H1 (cell line): ENCODE results near the gene ACER3. TPM values are rescaled to one million over a fixed set of nuclear protein-coding genes. Genes with fewer than 3 reads are reported as not detected.

Experiments
- CTCF ChIA-PET: fragments of 300-600 bp; sonication (Branson Sonifier 250); formaldehyde crosslinking; loops from one replicate; lab custom pipeline; 2021; ENCODE audit not compliant: partially characterized antibody; lab: Charles Lee
- POLR2A ChIA-PET: fragments of 300-600 bp; sonication (Branson Sonifier 250); formaldehyde crosslinking; loops from one replicate; lab custom pipeline; 2021; ENCODE audit warnings: inconsistent platforms; ENCODE audit not compliant: partially characterized antibody; lab: Charles Lee
- DNase-seq, 2 experiments: peaks; one replicate each; pipeline versions ENCODE4 v3.0.0 to v3.0.0-alpha.2; 2010 to 2022; ENCODE audit warnings: low spot score in 2 of 2, low read depth in 1 of 2, mixed read lengths in 1 of 2
- FAIRE-seq: peaks from 2 replicates; lab custom pipeline; 2011; peaks lifted over from hg19 to GRCh38; lab: Jason Lieb, UNC
- H2AFZ ChIP-seq: 2 replicates; pipeline ENCODE4 v1.8.1; 2012; ENCODE audit warnings: low read length, inconsistent platforms
- H2AK5ac ChIP-seq: 2 replicates; pipeline ENCODE4 v1.6.1; 2013; ENCODE audit warnings: low read depth, low read length
- H2BK120ac ChIP-seq: replicated peaks from 2 replicates; pipeline ENCODE3; 2013; ENCODE audit warnings: low read depth, low read length, inconsistent platforms
- H2BK12ac ChIP-seq: 2 replicates; pipeline ENCODE4 v1.6.1; 2013; ENCODE audit warnings: low read depth, low read length
- H2BK15ac ChIP-seq: 2 replicates; pipeline ENCODE4 v1.6.1; 2013; ENCODE audit warnings: low read length
- H2BK20ac ChIP-seq: 2 replicates; pipeline ENCODE4 v1.6.1; 2013; ENCODE audit warnings: low read length
- H2BK5ac ChIP-seq: 2 replicates; pipeline ENCODE4 v1.6.1; 2013; ENCODE audit warnings: low read depth, low read length
- H3K14ac ChIP-seq: 2 replicates; pipeline ENCODE4 v1.6.1; 2013; ENCODE audit warnings: inconsistent platforms; ENCODE audit not compliant: insufficient read length
- H3K18ac ChIP-seq: 2 replicates; pipeline ENCODE4 v1.6.1; 2013; ENCODE audit warnings: low read length; ENCODE audit errors: extremely low read depth
- H3K23ac ChIP-seq: 2 replicates; pipeline ENCODE4 v1.6.1; 2013; ENCODE audit warnings: inconsistent platforms; ENCODE audit not compliant: insufficient read length
- H3K23me2 ChIP-seq: 2 replicates; pipeline ENCODE4 v1.6.1; 2013; ENCODE audit warnings: low read depth, low read length
- H3K27ac ChIP-seq: 2 replicates; pipeline ENCODE4 v1.6.1; 2011; ENCODE audit warnings: low read depth, low read length, inconsistent platforms
- H3K27me3 ChIP-seq, 4 experiments: replicated peaks in 1 of 4; 1 replicate in 1 of 4; 2 replicates in 3 of 4; pipeline versions ENCODE4 v1.6.1 to v1.8.1; 2011 to 2013; ENCODE audit warnings: low read length in 3 of 4, mild to moderate bottlenecking in 3 of 4, inconsistent platforms in 2 of 4, mixed read lengths in 2 of 4, moderate library complexity in 1 of 4; ENCODE audit not compliant: control insufficient read depth in 3 of 4, insufficient read depth in 3 of 4; ENCODE audit errors: extremely low read depth in 1 of 4
- H3K36me3 ChIP-seq, 4 experiments: 2 replicates each; pipeline versions ENCODE4 v1.6.1 to v1.8.1; 2011 to 2013; ENCODE audit warnings: mild to moderate bottlenecking in 4 of 4, low read length in 3 of 4, moderate library complexity in 2 of 4, control low read depth in 1 of 4, inconsistent platforms in 1 of 4; ENCODE audit not compliant: insufficient read depth in 4 of 4, control insufficient read depth in 2 of 4
- H3K4ac ChIP-seq: replicated peaks from 2 replicates; pipeline ENCODE3; 2013; ENCODE audit warnings: low read length, low read depth, mixed read lengths, inconsistent platforms; ENCODE audit not compliant: insufficient read length
- H3K4me1 ChIP-seq, 4 experiments: replicated peaks in 1 of 4; 1 replicate in 1 of 4; 2 replicates in 3 of 4; pipeline versions ENCODE4 v1.6.1 to v1.8.1; 2011 to 2013; ENCODE audit warnings: low read length in 3 of 4, inconsistent platforms in 2 of 4, mixed read lengths in 1 of 4; ENCODE audit not compliant: insufficient read depth in 4 of 4, control insufficient read depth in 3 of 4
- H3K4me2 ChIP-seq, 2 experiments: 2 replicates each; pipeline versions ENCODE4 v1.6.1 to v1.8.1; 2011 to 2013; ENCODE audit warnings: low read depth in 2 of 2, low read length in 2 of 2, control low read depth in 1 of 2, inconsistent platforms in 1 of 2, mild to moderate bottlenecking in 1 of 2; ENCODE audit not compliant: insufficient read depth in 1 of 2
- H3K4me3 ChIP-seq, 4 experiments: fragments of 200-600, 300-600 bp in 1 of 4; sonication (generic), shearing (Covaris generic), sonication (Bioruptor Twin) in 1 of 4; 2 replicates each; pipeline versions ENCODE4 v1.5.1 to v1.8.1; 2011 to 2016; ENCODE audit warnings: low read length in 4 of 4, low read depth in 3 of 4, control low read depth in 2 of 4, inconsistent platforms in 2 of 4, mild to moderate bottlenecking in 2 of 4, mixed read lengths in 1 of 4, moderate library complexity in 1 of 4; ENCODE audit not compliant: insufficient read depth in 2 of 4; ENCODE audit errors: extremely low read depth in 1 of 4
- H3K56ac ChIP-seq: replicated peaks from 2 replicates; pipeline ENCODE3; 2013; ENCODE audit warnings: low read depth, mild to moderate bottlenecking, mixed read lengths, low read length, inconsistent platforms; ENCODE audit not compliant: insufficient read length
- H3K79me1 ChIP-seq: 2 replicates; pipeline ENCODE4 v1.6.1; 2013; ENCODE audit warnings: low read depth, low read length, control low read depth
- H3K79me2 ChIP-seq, 2 experiments: 2 replicates each; pipeline versions ENCODE4 v1.6.1 to v1.8.1; 2012 to 2013; ENCODE audit warnings: low read length in 2 of 2, mild to moderate bottlenecking in 2 of 2, inconsistent platforms in 1 of 2; ENCODE audit not compliant: insufficient read depth in 2 of 2, control insufficient read depth in 1 of 2
- H3K9ac ChIP-seq, 4 experiments: replicated peaks in 1 of 4; 1 replicate in 1 of 4; 2 replicates in 3 of 4; pipeline versions ENCODE4 v1.6.1 to v1.8.1; 2011 to 2013; ENCODE audit warnings: low read depth in 3 of 4, low read length in 3 of 4, control low read depth in 2 of 4, mild to moderate bottlenecking in 2 of 4, moderate library complexity in 2 of 4, inconsistent platforms in 1 of 4; ENCODE audit errors: extremely low read depth in 1 of 4
- H3K9me3 ChIP-seq, 2 experiments: 2 replicates each; pipeline versions ENCODE4 v1.6.1 to v1.8.1; 2012 to 2013; ENCODE audit warnings: mild to moderate bottlenecking in 2 of 2, moderate library complexity in 2 of 2, control low read depth in 1 of 2, inconsistent platforms in 1 of 2, low read depth in 1 of 2, low read length in 1 of 2, mixed read lengths in 1 of 2; ENCODE audit not compliant: insufficient read depth in 2 of 2
- H4K20me1 ChIP-seq, 2 experiments: replicated peaks in 1 of 2; 2 replicates each; pipeline versions ENCODE3 to v1.8.1; 2011 to 2013; ENCODE audit warnings: inconsistent platforms in 2 of 2, low read length in 2 of 2, mild to moderate bottlenecking in 1 of 2; ENCODE audit not compliant: insufficient read depth in 2 of 2, control insufficient read depth in 1 of 2
- H4K5ac ChIP-seq: 2 replicates; pipeline ENCODE4 v1.6.1; 2013; ENCODE audit warnings: low read length, low read depth, mixed read lengths, inconsistent platforms; ENCODE audit not compliant: insufficient read length
- H4K8ac ChIP-seq: 2 replicates; pipeline ENCODE4 v1.8.0; 2013; ENCODE audit warnings: mild to moderate bottlenecking, moderate library complexity, low read length, inconsistent platforms; ENCODE audit not compliant: insufficient read depth; ENCODE audit errors: extremely low read depth
- H4K91ac ChIP-seq: replicated peaks from 2 replicates; pipeline ENCODE3; 2013; ENCODE audit warnings: low read length, mixed read lengths, inconsistent platforms; ENCODE audit not compliant: insufficient read length
- TCF12 ChIP-seq: IDR thresholded peaks from 2 replicates; pipeline ENCODE4 v1.6.1; 2011; ENCODE audit warnings: low read depth, mild to moderate bottlenecking, low read length
- WGBS, 2 experiments: shearing (Covaris generic) in 1 of 2; methylation state at CpG; one replicate each; pipeline versions ENCODE4 v1.1.6 to v1.1.7; 2013 to 2015; ENCODE audit warnings: low lambda C conversion rate in 2 of 2, mixed read lengths in 2 of 2, inconsistent platforms in 1 of 2, low coverage in 1 of 2, missing lambda C conversion rate in 1 of 2; ENCODE audit not compliant: insufficient replicate concordance in 2 of 2, insufficient coverage in 1 of 2, insufficient read length in 1 of 2; ENCODE audit errors: extremely low coverage in 1 of 2, missing lambda C conversion rate in 1 of 2; 5-methylcytosine and 5-hydroxymethylcytosine counted together
- polyA plus RNA-seq, 7 experiments: library from polyadenylated mRNA; depleted of rRNA in 3 of 7; stranded (reverse) in 5 of 7; unstranded in 2 of 7; fragments of >200 nt in 5 of 7; fragments of 200-250 nt in 2 of 7; gene quantifications; 1 replicate in 5 of 7; 2 replicates in 1 of 7; 4 replicates in 1 of 7; pipeline versions ENCODE4 v1.2.1 to v1.2.3, GENCODE V29; 2011 to 2013; ENCODE audit warnings: missing spikeins in 2 of 7, mixed read lengths in 2 of 7
- total RNA-seq: library from RNA; stranded (reverse); fragmentation: NEBNext Ultra II Directional; extraction: Animal tissue kit (Norgen Biotek cat#: 25700); gene quantifications from 2 replicates; pipeline ENCODE4 v1.2.1, GENCODE V29; 2021

ACER3 gene
- total and polyA plus RNA-seq, 2 of the 8 experiments (the other 6 are each of a cell fraction or from before 2014, with no cell fraction given) = 5.7 to 16.2 TPM

DNA sequence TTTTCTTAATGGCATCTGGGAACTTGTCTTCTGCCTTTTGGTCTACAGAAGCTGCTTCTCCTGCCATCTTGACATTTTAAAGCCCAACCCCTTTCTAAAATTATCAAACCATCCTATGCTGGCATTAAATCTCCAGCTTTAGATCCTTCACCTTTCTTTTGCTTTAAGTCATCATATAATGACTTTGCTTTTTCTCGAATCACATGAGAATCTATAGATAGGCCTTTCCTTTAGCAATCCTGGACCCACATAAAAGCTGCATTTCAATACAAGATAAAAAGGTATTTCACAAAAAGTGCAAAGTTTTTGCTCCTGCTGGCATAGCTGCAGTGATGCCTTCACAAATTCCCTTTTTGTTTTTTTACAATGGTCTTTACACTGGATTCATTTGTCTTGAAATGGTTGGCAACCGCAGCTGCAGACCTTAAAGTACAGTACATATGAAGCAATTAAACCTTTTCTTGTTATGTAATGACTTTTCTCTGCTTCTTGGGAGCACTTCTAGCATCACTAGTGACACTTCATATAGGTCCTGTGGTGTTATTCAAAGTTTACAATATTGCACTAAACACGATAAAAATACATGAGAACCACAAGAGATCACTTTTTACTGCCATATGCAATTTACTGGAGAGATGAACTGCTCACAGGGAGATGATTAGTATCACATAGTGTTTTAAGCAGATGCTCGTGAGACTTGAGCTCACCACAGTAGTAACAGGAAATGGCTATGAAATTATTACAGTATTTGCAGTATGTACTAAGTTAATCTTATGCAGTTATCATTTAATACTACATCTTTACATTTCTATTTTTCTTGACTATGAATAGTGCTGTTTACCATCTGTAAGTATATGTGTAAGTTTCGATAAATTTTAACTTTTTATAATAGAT lies 41.6 kb downstream of the ACER3 start:
- POLR2A ChIA-PET = no interaction called here
- peak overlapping the region in 1 of 2 experiments; percentile 16; a peak in 1 of 4 replicates for H3K4me2 ChIP-seq
- peak; percentile 45 for FAIRE-seq
- no peak for TF ChIP-seq TCF12

More for the DNA sequence above, 41.6 kb downstream of the ACER3 start:
- no peak overlapping the region for H2BK20ac ChIP-seq
- H3K27me3 ChIP-seq = no peaks in the 10 kb centered on the region
- H3K56ac ChIP-seq = no peak overlapping the region
- no peak overlapping the region; a peak in 1 of 8 replicates for H3K4me3 ChIP-seq
- H2AK5ac ChIP-seq = no peak overlapping the region
- H3K9ac ChIP-seq = no peak overlapping the region
- H3K79me1 ChIP-seq = no peaks in the 10 kb centered on the region
- no peak overlapping the region for H2BK5ac ChIP-seq
- no peaks in the 10 kb centered on the region for H3K79me2 ChIP-seq
- H3K23me2 ChIP-seq = no peaks in the 10 kb centered on the region; the same call in 1 of the 2 replicates
- no peak overlapping the region for H3K4ac ChIP-seq
- no peak overlapping the region for H2BK120ac ChIP-seq
- DNase-seq = no peak
- H3K14ac ChIP-seq = no peak overlapping the region
- 89% methylated on average over 5 of the region's 5 CpGs; no CpG with 5 or more reads in 1 of the 2 experiments for WGBS, 2 experiments
- no peak overlapping the region for H3K27ac ChIP-seq
- no peak overlapping the region for H2BK12ac ChIP-seq
- no peak overlapping the region for H2AFZ ChIP-seq
- H4K20me1 ChIP-seq = no peaks in the 10 kb centered on the region
- H3K9me3 ChIP-seq = peaks cover 7 to 8% of the 10 kb centered on the region in 2 experiments; a peak in 2 of 4 replicates
- H2BK15ac ChIP-seq = no peak overlapping the region
- H4K91ac ChIP-seq = no peak overlapping the region
- peaks cover 0 to 2% (median 0%) of the 10 kb centered on the region in 4 experiments; a peak in 2 of 8 replicates for H3K36me3 ChIP-seq
- H3K18ac ChIP-seq = no peak overlapping the region
- H4K8ac ChIP-seq = no peak overlapping the region
- CTCF ChIA-PET = interaction anchor here (1.0 to 1.6 kb wide), 5 partner anchors 9 to 180 kb away, joined by 3 to 5 read pairs (median 3); no protein-coding TSS in a partner anchor
- H4K5ac ChIP-seq = peak overlapping the region; percentile 38
- no peak overlapping the region for H3K23ac ChIP-seq
- H3K4me1 ChIP-seq = peaks cover 0 to 13% (median 9%) of the 10 kb centered on the region in 4 experiments; a peak in 6 of 7 replicates
